HUES48 (cell line): Measurements from ENCODE around the gene MICU1.

Experiments
- H3K27ac ChIP-seq: one replicate; pipeline ENCODE4 v1.7.0; 2013; ENCODE audit warnings: low read depth, low read length, inconsistent platforms
- H3K27me3 ChIP-seq: 2 replicates; pipeline ENCODE4 v1.6.1; 2013; ENCODE audit warnings: mild to moderate bottlenecking, low read length; ENCODE audit not compliant: control insufficient read depth, insufficient read depth
- H3K36me3 ChIP-seq: 2 replicates; pipeline ENCODE4 v1.6.1; 2013; ENCODE audit warnings: low read length; ENCODE audit not compliant: control insufficient read depth, insufficient read depth
- H3K4me1 ChIP-seq: 2 replicates; pipeline ENCODE4 v1.6.1; 2013; ENCODE audit warnings: mild to moderate bottlenecking, low read length; ENCODE audit not compliant: control insufficient read depth, insufficient read depth
- H3K4me3 ChIP-seq: 2 replicates; pipeline ENCODE4 v1.5.1; 2013; ENCODE audit warnings: mild to moderate bottlenecking, low read depth, low read length
- H3K9ac ChIP-seq: 2 replicates; pipeline ENCODE4 v1.6.1; 2013; ENCODE audit warnings: mild to moderate bottlenecking, low read depth, low read length, moderate library complexity
- H3K9me3 ChIP-seq: 2 replicates; pipeline ENCODE4 v1.6.1; 2013; ENCODE audit warnings: low read length; ENCODE audit not compliant: control insufficient read depth, insufficient read depth

MICU1 gene

GRCh38 chr10:72505435-72505834 is 120.4 kb downstream of the MICU1 start:
- H3K27me3 ChIP-seq = no peaks in the 10 kb centered on the region
- H3K27ac ChIP-seq = no peak overlapping the region

DNA sequence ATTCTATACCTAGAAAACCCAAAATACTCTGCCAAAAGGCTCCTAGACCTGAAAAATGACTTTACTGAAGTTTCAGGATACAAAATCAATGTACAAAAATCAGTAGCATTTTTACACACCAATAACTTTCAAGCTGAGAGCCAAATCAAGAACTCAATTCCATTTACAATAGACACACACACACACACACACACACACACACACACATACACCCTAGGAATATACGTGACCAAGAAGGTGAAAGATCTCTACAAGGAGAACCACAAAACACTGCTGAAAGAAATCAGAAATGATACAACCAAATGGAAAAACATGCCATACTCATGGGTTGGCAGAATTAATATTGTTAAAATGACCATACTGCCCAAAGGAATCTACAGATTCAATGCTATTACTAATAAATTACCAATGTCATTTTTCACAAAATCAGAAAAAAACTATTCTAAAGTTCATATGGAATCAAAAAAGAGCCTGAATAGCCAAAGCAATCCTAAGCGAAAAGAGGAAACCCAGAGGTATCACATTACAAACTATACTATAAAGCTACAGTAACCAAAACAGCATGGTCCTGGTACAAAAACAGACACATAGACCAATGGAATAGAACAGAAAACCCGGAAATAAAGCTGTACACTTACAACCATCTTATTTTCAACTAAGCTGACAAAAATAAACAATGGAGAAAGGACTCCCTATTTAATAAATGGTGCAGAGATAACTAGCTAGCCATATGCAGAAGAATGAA is 122.0 kb downstream of the MICU1 start:
- Histone ChIP-seq H3K36me3 (0 out of 2 replicates have a peak, but pooled peaks cover 2% of the 10 kb centered on the region), H3K27me3 (no peaks in the 10 kb centered on the region), H3K4me3 (no peak overlapping the region), H3K4me1 (no peaks in the 10 kb centered on the region), H3K9ac (no peak overlapping the region), H3K27ac (no peak overlapping the region), H3K9me3 (0 out of 2 replicates have a peak, but pooled peaks cover 4% of the 10 kb centered on the region)

More at GRCh38 chr10:72505435-72505834, 120.4 kb downstream of the MICU1 start:
- Histone ChIP-seq H3K9me3 (0 out of 2 replicates have a peak, but pooled peaks cover 4% of the 10 kb centered on the region), H3K4me1 (no peaks in the 10 kb centered on the region), H3K4me3 (no peak overlapping the region), H3K36me3 (0 out of 2 replicates have a peak, but pooled peaks cover 2% of the 10 kb centered on the region), H3K9ac (no peak overlapping the region)

- Histone ChIP-seq H3K27ac (no peak overlapping the region), H3K9ac (no peak overlapping the region), H3K4me1 (no peaks in the 10 kb centered on the region), H3K36me3 (0 out of 2 replicates have a peak, but pooled peaks cover 2% of the 10 kb centered on the region), H3K9me3 (0 out of 2 replicates have a peak, but pooled peaks cover 4% of the 10 kb centered on the region), H3K4me3 (no peak overlapping the region), H3K27me3 (no peaks in the 10 kb centered on the region)
These were observed 122.6 kb downstream of the MICU1 start for GRCh38 chr10:72503241-72503640.

DNA sequence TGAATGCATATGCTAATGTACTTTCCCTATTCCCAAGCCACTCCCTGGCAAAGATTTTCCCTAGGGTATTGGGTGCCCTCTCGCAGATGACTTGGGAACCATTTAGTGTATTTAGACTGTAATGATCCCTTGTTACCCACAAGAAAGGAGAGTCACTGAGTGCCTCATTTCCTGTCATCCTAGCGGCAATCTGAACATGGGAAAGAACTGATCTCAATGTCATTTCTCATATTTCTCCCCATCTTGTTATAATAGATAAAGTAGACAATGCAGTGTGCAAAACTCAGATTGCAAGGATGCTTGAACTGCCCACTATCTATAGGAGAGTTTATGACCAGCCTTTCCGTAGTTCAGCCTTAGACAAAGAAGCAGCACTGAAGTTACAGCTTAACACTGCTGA is 123.3 kb downstream of the MICU1 start:
- H3K27ac ChIP-seq = no peak overlapping the region
- H3K9me3 ChIP-seq = 0 out of 2 replicates have a peak, but pooled peaks cover 4% of the 10 kb centered on the region
- 0 out of 2 replicates have a peak, but pooled peaks cover 2% of the 10 kb centered on the region for H3K36me3 ChIP-seq
- H3K4me3 ChIP-seq = no peak overlapping the region
- H3K9ac ChIP-seq = no peak overlapping the region
- no peaks in the 10 kb centered on the region for H3K27me3 ChIP-seq
- H3K4me1 ChIP-seq = no peaks in the 10 kb centered on the region

DNA sequence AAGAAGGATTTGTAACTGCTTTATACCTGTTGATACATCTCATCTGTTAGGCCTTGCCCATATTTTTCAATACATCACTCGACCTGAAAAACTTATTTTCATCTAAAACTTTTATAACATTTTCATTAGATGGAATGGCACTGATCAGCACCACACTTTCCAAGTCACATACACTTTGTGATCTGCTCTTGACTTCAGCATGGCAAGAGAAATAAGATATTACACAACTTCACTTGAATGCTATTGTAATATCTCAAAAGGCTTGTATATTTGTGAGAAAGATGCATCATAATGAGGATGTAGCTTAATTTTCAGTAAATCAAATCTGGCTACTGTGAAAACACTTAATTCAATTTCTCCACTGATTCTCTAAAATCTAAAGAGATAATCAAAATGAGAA is 126.2 kb downstream of the MICU1 start:
- no peak overlapping the region for H3K4me3 ChIP-seq
- no peaks in the 10 kb centered on the region for H3K36me3 ChIP-seq
- no peaks in the 10 kb centered on the region for H3K27me3 ChIP-seq
- H3K9ac ChIP-seq = no peak overlapping the region
- no peaks in the 10 kb centered on the region for H3K4me1 ChIP-seq
- H3K27ac ChIP-seq = no peak overlapping the region
- H3K9me3 ChIP-seq = no peaks in the 10 kb centered on the region

GRCh38 chr10:72490951-72491350 is 134.9 kb downstream of the MICU1 start:
- Histone ChIP-seq H3K9me3 (no peaks in the 10 kb centered on the region), H3K4me3 (no peak overlapping the region), H3K27me3 (no peaks in the 10 kb centered on the region), H3K4me1 (no peaks in the 10 kb centered on the region), H3K9ac (no peak overlapping the region), H3K36me3 (no peaks in the 10 kb centered on the region), H3K27ac (no peak overlapping the region)

DNA sequence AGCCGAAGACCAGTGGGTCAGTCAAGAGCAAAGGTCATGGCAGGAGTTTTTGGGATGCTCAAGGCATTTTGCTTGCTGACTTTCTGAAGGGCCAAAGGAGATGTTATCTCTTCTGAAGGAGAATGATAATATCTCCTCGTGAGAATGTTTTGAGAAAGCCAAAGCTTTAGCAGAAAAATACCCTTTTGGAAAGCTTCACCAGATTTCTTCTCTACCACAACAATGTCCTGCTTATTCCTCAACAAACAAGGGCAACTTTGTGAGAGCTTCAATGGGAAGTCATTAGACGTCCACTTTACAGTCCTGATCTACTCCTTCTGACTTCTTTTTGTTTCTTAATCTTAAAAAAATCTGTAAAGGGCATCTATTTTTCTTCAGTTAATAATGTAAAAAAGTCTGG is 138.4 kb downstream of the MICU1 start:
- no peaks in the 10 kb centered on the region for H3K36me3 ChIP-seq
- no peaks in the 10 kb centered on the region for H3K4me1 ChIP-seq
- no peaks in the 10 kb centered on the region for H3K9me3 ChIP-seq
- H3K27ac ChIP-seq = no peak overlapping the region
- no peak overlapping the region for H3K4me3 ChIP-seq
- no peaks in the 10 kb centered on the region for H3K27me3 ChIP-seq
- no peak overlapping the region for H3K9ac ChIP-seq

DNA sequence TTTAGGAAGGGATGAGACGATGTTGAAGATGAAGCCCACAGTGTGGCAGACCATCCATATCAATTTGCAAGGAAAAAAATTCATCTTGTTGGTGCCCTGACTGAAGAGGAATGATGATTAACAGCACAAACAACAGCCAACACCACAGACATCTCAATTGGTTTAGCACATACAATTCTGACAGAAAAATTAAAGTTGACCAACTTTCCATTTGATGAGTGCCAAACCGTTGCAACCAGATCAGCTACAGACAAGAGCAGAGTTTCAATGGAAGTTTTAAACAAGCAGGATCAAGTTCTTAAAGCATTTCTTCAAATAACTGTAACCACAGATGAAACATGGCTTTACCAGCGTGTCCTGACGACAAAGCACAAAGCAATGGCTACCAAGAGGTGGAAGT is 138.8 kb downstream of the MICU1 start:
- Histone ChIP-seq H3K36me3 (no peaks in the 10 kb centered on the region), H3K27me3 (no peaks in the 10 kb centered on the region), H3K4me1 (no peaks in the 10 kb centered on the region), H3K27ac (no peak overlapping the region), H3K9ac (no peak overlapping the region), H3K9me3 (no peaks in the 10 kb centered on the region), H3K4me3 (no peak overlapping the region)

DNA sequence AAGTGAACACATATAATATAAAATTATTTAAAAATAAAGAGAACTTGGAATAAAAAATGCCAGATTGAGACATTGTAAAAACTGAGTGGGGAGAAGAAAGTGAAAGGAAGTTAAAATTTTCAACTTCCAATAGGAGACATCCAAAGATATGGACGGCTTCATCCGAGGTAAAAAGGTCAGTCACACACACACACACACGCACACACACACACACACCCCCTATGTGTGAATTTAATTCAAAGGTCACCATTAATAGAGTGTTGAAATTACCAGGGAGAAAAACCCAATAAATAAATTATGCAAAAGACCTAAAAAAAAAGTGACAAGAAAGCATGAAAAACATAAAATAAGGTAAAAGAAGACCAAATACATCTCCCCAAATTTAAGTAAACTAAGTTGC is 140.2 kb downstream of the MICU1 start:
- H3K4me3 ChIP-seq = no peak overlapping the region
- no peaks in the 10 kb centered on the region for H3K36me3 ChIP-seq
- no peak overlapping the region for H3K9ac ChIP-seq
- H3K27ac ChIP-seq = no peak overlapping the region
- H3K9me3 ChIP-seq = no peaks in the 10 kb centered on the region
- H3K4me1 ChIP-seq = no peaks in the 10 kb centered on the region
- H3K27me3 ChIP-seq = no peaks in the 10 kb centered on the region

GRCh38 chr10:72484521-72484920 is 141.4 kb downstream of the MICU1 start:
- no peaks in the 10 kb centered on the region for H3K9me3 ChIP-seq
- H3K4me3 ChIP-seq = no peak overlapping the region
- no peak overlapping the region for H3K9ac ChIP-seq
- no peaks in the 10 kb centered on the region for H3K4me1 ChIP-seq
- no peak overlapping the region for H3K27ac ChIP-seq
- no peaks in the 10 kb centered on the region for H3K36me3 ChIP-seq
- no peaks in the 10 kb centered on the region for H3K27me3 ChIP-seq

GRCh38 chr10:72483471-72483870 is 142.4 kb downstream of the MICU1 start:
- Histone ChIP-seq H3K9me3 (no peaks in the 10 kb centered on the region), H3K4me1 (no peaks in the 10 kb centered on the region), H3K27me3 (no peaks in the 10 kb centered on the region), H3K36me3 (no peaks in the 10 kb centered on the region), H3K27ac (peak overlapping the region; percentile 62), H3K9ac (no peak overlapping the region), H3K4me3 (no peak overlapping the region)
